ENCODE data around the gene SLC7A5.
"Not testable (repeated sequence)": the region's sequence is repeated elsewhere in the genome, so short reads cannot be mapped to it uniquely, and the experiment has no call there.

SLC7A5 gene

DNA sequence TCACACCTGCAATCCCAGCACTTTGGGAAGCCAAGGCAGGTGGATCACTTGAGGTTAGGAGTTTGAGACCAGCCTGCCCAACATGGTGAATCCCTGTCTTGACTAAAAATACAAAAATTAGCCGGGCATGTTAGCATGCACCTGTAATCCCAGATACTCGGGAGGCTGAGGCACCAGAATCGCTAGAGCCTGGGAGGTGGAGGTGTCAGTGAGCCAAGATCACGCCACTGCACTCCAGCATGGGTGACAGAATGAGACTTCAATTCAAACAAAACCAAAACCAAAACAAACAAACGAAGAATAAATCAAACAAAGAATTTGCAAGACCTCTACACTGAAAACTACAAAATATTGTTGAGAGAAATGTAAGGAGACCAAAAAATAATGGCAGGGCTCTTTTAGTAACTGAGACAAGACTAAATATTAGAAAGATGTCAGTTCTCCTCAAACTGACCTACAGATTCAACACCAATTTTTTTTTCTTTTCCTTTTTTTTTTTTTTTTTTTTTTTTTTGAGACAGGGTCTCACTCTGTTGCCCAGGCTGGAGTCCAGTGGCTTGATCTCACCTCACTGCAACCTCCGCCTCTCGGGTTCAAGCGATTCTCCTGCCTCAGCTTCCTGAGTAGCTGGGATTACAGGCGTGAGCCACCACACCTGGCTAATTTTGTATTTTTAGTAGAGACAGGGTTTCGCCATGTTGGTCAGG lies 80.4 kb downstream of the SLC7A5 start:
- WGBS, 2 experiments (ENCODE audit: insufficient coverage in 2 of 2): 86 to 94% methylated on average over 4 to 8 of the region's 10 CpGs
- not testable (repeated sequence) for H3K4me3 ChIP-seq (ENCODE audit: extremely low read depth, insufficient read depth, low read length, poor library complexity, severe bottlenecking); H3K27ac ChIP-seq (ENCODE audit: low read depth, low read length, severe bottlenecking); H3K36me3 ChIP-seq (ENCODE audit: control insufficient read depth, insufficient read depth, low read length); H3K4me1 ChIP-seq (ENCODE audit: control insufficient read depth, insufficient read depth, low read length, poor library complexity, severe bottlenecking); H3K9me3 ChIP-seq (ENCODE audit: control insufficient read depth, low read length)

DNA sequence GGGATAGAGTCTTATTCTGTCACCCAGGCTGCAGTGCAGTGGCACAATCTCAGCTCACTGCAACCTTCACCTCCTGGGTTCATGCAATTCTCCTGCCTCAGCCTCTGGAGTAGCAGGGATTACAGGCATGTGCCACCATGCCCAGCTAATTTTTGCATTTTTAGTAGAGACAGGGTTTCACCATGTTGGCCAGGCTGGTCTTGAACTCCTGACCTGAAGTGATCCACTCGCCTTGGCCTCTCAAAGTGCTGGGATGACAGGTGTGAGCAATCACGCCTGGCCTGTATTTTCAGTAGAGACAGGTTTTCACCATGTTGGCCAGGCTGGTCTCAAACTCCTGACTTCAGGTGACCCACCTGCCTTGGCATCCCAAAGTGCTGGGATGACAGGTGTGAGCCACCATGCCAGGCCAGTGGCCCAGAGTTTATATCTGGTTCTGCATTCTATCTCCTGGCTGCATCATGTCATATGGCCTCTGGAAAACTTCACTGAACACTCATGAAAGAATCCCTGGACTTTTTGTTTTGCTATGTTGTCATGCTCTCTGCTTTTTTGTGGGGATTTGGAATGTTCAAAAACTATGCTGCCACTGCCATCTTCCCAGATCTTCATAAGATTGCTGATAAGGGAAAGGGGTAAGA lies 81.7 kb downstream of the SLC7A5 start:
- not testable (repeated sequence) for H3K27ac ChIP-seq (ENCODE audit: low read depth, low read length, severe bottlenecking); H3K36me3 ChIP-seq (ENCODE audit: control insufficient read depth, insufficient read depth, low read length); H3K4me3 ChIP-seq (ENCODE audit: extremely low read depth, insufficient read depth, low read length, poor library complexity, severe bottlenecking); H3K9me3 ChIP-seq (ENCODE audit: control insufficient read depth, low read length); H3K4me1 ChIP-seq (ENCODE audit: control insufficient read depth, insufficient read depth, low read length, poor library complexity, severe bottlenecking)
- 75 to 79% methylated on average over 2 of the region's 2 CpGs for WGBS, 2 experiments (ENCODE audit: insufficient coverage in 2 of 2)

DNA sequence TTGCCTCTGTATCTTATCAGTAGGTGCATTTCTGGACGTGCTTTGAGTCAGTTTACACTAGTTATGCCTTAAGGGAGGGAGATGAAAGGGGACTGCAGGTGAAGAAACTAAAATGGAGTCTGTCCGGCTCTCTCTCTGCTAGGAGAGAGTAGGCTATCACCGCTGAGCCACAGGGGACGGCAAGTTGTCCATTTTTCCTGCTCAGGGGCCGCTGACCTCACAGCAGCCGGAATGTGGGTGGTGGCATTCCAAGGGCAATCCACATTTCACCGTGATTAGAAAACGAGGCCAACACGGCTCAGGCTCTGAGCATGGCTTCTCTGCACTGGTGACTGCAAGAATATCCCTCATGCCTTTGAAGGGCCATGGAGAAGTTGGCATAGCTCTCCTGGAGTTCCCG lies 84.5 kb downstream of the SLC7A5 start:
- H3K4me1 ChIP-seq (ENCODE audit: control insufficient read depth, insufficient read depth, low read length, poor library complexity, severe bottlenecking): peaks cover 10% of the 10 kb centered on the region

DNA sequence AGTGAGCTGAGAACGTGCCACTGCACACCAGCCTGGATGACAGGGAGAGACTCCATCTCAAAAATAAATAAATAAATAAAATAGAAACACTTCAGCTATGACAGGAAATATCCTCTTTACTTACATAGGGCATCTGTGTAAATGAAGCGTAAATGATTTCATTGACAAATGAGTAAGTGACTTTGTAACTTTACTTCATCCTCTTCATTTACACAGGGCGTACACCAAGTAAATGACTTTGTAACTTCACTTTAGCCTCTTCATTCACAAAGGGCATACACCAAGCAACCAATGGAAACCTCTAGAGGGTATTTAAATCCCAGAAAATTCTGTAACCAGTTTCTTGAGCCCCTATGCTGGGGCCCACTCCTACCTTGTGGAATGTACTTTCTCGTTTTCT lies 87.3 kb downstream of the SLC7A5 start:
- Histone ChIP-seq H3K4me3 (ENCODE audit: extremely low read depth, insufficient read depth, low read length, poor library complexity, severe bottlenecking) (no peak overlapping the region), H3K27ac (ENCODE audit: low read depth, low read length, severe bottlenecking) (no peak overlapping the region), H3K36me3 (ENCODE audit: control insufficient read depth, insufficient read depth, low read length) (no peaks in the 10 kb centered on the region), H3K9me3 (ENCODE audit: control insufficient read depth, low read length) (no peaks in the 10 kb centered on the region), H3K4me1 (ENCODE audit: control insufficient read depth, insufficient read depth, low read length, poor library complexity, severe bottlenecking) (peaks cover 21% of the 10 kb centered on the region)
- WGBS, 2 experiments (ENCODE audit: insufficient coverage in 2 of 2): 100% methylated on average over 1 of the region's 4 CpGs; no CpG with 5 or more reads in 1 of the 2 experiments

More for the DNA sequence above, 84.5 kb downstream of the SLC7A5 start:
- H3K4me3 ChIP-seq (ENCODE audit: extremely low read depth, insufficient read depth, low read length, poor library complexity, severe bottlenecking): no peak overlapping the region
- no peaks in the 10 kb centered on the region for H3K9me3 ChIP-seq (ENCODE audit: control insufficient read depth, low read length)
- no peaks in the 10 kb centered on the region for H3K36me3 ChIP-seq (ENCODE audit: control insufficient read depth, insufficient read depth, low read length)
- no peak overlapping the region for H3K27ac ChIP-seq (ENCODE audit: low read depth, low read length, severe bottlenecking)
- 77 to 81% methylated on average over 10 of the region's 10 CpGs for WGBS, 2 experiments (ENCODE audit: insufficient coverage in 2 of 2)

DNA sequence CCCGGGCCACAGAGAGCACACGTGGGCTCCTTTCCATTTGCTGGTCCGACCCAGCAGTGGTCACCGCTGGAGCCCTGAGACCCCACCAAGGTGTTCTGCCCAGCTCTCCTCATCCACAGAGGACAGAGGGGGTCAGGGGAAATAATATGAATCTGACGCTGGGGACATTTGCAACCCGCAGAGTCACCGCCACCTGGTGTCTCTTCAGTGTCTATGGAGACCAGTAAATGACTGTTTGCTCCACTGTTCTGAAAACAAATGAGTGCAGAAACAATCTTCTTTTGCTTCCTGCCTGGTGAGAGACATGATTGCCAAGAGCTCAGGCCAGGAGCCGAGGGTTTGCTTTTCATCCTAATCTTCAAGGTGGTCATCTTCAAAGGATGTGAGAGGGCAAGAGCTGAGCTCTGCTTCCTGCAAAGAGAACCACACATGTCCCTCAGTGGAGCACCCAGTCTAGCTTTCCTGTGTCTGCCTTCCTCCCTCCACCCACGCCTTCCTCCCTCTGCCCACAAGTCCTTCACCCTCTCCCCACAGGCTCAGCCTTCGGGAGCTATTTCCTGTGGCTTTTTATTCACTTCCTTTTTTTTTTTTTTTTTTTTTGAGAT lies 88.8 kb downstream of the SLC7A5 start:
- Histone ChIP-seq H3K4me3 (ENCODE audit: extremely low read depth, insufficient read depth, low read length, poor library complexity, severe bottlenecking) (no peak overlapping the region), H3K4me1 (ENCODE audit: control insufficient read depth, insufficient read depth, low read length, poor library complexity, severe bottlenecking) (peaks cover 21% of the 10 kb centered on the region), H3K27ac (ENCODE audit: low read depth, low read length, severe bottlenecking) (peak overlapping the region; percentile 49), H3K36me3 (ENCODE audit: control insufficient read depth, insufficient read depth, low read length) (no peaks in the 10 kb centered on the region), H3K9me3 (ENCODE audit: control insufficient read depth, low read length) (no peaks in the 10 kb centered on the region)
- WGBS, 2 experiments (ENCODE audit: insufficient coverage in 2 of 2): 90 to 91% methylated on average over 8 to 9 of the region's 10 CpGs
